GM12892 (cell line): Measurements from ENCODE around the gene EPHA8.

Experiments
- POLR2A ChIP-seq: IDR thresholded peaks from 2 replicates; pipeline ENCODE4 v1.6.1; 2011; ENCODE audit warnings: low read depth, low read length, control low read depth
- TAF1 ChIP-seq: IDR thresholded peaks from 2 replicates; pipeline ENCODE4 v1.6.1; 2011; ENCODE audit warnings: low read depth, mild to moderate bottlenecking, control low read depth, low read length, borderline replicate concordance

DNA sequence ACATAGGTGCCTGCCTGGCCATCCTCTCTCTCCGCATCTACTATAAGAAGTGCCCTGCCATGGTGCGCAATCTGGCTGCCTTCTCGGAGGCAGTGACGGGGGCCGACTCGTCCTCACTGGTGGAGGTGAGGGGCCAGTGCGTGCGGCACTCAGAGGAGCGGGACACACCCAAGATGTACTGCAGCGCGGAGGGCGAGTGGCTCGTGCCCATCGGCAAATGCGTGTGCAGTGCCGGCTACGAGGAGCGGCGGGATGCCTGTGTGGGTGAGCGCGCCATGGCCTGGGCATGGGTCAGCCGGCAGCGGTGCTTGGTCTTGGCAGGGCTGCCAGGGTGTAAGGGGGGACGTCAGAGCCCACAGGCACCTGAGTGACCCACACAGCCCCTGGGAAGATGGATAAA lies 13.3 kb downstream of the EPHA8 start:
- TF ChIP-seq TAF1 (no peak), POLR2A (no peak)
